ENCODE results near the gene ABCA5. TPM values are rescaled to one million over a fixed set of nuclear protein-coding genes. Genes with fewer than 3 reads are reported as not detected.

ABCA5 gene
- total and polyA plus RNA-seq, 2 donors (not counting 1 experiment from before 2014, with no cell fraction given): 9.8 to 37.2 TPM

DNA sequence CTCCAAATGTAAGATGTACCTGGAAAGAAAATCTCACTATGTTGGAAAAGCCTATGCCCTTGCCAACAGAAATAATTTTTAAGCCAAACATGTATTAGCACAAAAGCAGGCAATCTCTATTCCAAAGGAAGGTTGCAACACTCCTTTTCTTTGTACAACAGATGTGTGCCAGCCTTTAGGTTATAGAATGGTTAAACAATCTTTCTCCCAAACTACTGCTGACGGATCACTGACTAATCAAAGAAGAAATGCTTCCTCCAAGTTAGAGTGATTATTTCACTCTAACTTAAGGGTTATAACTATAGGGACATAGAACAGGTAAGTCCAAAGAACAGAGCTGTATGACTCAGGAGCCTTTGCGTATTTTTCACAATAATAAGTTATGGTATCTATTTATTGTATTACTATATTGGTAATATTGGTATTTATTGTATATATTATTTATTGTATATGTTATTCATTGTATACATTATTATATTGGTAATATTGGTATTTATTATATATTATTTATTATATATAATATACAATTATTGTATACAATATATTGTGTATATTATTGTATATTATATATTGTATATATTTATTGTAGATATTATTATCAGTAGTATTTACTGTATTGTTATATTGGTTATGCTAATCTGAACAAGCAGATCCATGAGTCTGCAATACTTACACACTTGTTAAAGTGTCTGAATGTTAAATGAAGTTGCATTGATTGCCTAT, 36.7 kb upstream of the ABCA5 start:
- TF ChIP-seq, protein P1, sequence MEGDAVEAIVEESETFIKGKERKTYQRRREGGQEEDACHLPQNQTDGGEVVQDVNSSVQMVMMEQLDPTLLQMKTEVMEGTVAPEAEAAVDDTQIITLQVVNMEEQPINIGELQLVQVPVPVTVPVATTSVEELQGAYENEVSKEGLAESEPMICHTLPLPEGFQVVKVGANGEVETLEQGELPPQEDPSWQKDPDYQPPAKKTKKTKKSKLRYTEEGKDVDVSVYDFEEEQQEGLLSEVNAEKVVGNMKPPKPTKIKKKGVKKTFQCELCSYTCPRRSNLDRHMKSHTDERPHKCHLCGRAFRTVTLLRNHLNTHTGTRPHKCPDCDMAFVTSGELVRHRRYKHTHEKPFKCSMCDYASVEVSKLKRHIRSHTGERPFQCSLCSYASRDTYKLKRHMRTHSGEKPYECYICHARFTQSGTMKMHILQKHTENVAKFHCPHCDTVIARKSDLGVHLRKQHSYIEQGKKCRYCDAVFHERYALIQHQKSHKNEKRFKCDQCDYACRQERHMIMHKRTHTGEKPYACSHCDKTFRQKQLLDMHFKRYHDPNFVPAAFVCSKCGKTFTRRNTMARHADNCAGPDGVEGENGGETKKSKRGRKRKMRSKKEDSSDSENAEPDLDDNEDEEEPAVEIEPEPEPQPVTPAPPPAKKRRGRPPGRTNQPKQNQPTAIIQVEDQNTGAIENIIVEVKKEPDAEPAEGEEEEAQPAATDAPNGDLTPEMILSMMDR (IDR thresholded peaks at IDR 0.05): no peak
- no peak for TF ChIP-seq EZH2 (IDR thresholded peaks at IDR 0.05; ENCODE audit: borderline replicate concordance, insufficient read depth, low read depth, low read length, poor library complexity, severe bottlenecking)
- ChIA-PET POLR2A (no interaction called here), CTCF (no interaction called here)
- no CpG with 5 or more reads among the region's 2 CpGs for WGBS (ENCODE audit: insufficient coverage)
- Histone ChIP-seq H3K4me2 (replicated peaks; ENCODE audit: low read depth, low read length, poor library complexity, severe bottlenecking) (no peak overlapping the region), H3K27ac (ENCODE audit: low read length in 2 of 2) (no peak overlapping the region), H3K79me2 (ENCODE audit: control insufficient read depth, insufficient read depth, low read length) (no peaks in the 10 kb centered on the region), H3K36me3 (replicated peaks in 1 of 2; ENCODE audit: control extremely low read depth in 1 of 2, control insufficient read depth in 1 of 2, extremely low read depth in 1 of 2, insufficient read depth in 2 of 2, low read length in 1 of 2) (no peaks in the 10 kb centered on the region), H3K4me1 (ENCODE audit: control insufficient read depth in 2 of 2, insufficient read depth in 2 of 2, low read length in 2 of 2) (peaks cover 3 to 5% of the 10 kb centered on the region in 2 donors), H3K9me3 (ENCODE audit: control extremely low read depth in 1 of 3, control insufficient read depth in 2 of 3, insufficient read depth in 1 of 3, low read length in 2 of 3) (no peaks in the 10 kb centered on the region), H2AFZ (ENCODE audit: insufficient read depth, low read depth, low read length, poor library complexity, severe bottlenecking) (no peak overlapping the region), H3K4me3 (ENCODE audit: control extremely low read depth in 1 of 5, extremely low read depth in 1 of 5, insufficient read depth in 1 of 5, low read depth in 2 of 5, low read length in 4 of 5) (no peak overlapping the region), H4K20me1 (ENCODE audit: control insufficient read depth, insufficient read depth, low read length, poor library complexity, severe bottlenecking) (no peaks in the 10 kb centered on the region), H3K27me3 (replicated peaks in 1 of 4; ENCODE audit: control extremely low read depth in 1 of 4, control insufficient read depth in 3 of 4, insufficient read depth in 4 of 4, low read length in 3 of 4) (peaks cover 0 to 5% (median 2%) of the 10 kb centered on the region in 4 experiments), H3K9ac (ENCODE audit: low read length) (no peak overlapping the region)
- Mint-ChIP-seq H3K27ac (no peak overlapping the region), H3K4me3 (no peak overlapping the region), H3K4me1 (peaks cover 4% of the 10 kb centered on the region), H3K27me3 (peaks cover 17% of the 10 kb centered on the region), H3K9me3 (ENCODE audit: insufficient read depth) (no peaks in the 10 kb centered on the region)
- ATAC-seq (ENCODE audit: low read depth) (no peak), DNase-seq (no peak)
- intact Hi-C loops (cut with micrococcal nuclease): no loop called here

DNA sequence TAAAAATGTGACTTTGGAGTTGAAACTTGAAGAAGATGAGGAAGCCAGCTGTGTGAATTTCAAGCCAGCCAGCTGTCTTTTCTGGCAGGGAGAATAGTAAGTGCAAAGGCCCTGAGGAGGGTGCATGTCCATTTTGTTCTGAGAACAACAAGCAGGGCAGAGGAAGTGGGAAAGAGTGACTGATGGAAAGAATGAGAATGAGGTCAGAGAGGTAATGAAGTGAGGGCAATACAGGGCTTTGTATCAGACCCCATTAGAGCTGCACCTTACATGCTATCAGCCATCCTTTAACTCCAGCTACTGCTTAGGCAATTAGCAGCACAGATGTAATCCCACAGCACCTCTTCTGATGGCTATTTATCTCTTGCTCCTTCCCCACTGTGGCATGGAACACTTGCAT, 34.2 kb upstream of the ABCA5 start:
- H3K4me1 Mint-ChIP-seq: peaks cover 1% of the 10 kb centered on the region
- H3K9me3 Mint-ChIP-seq (ENCODE audit: insufficient read depth): no peaks in the 10 kb centered on the region
- ChIA-PET POLR2A (no interaction called here), CTCF (interaction anchor here (0.6 kb wide), 1 partner anchor 41 kb away, joined by 4 read pairs; no protein-coding TSS in a partner anchor)
- Histone ChIP-seq H3K9ac (ENCODE audit: low read length) (no peak overlapping the region), H3K36me3 (replicated peaks in 1 of 2; ENCODE audit: control extremely low read depth in 1 of 2, control insufficient read depth in 1 of 2, extremely low read depth in 1 of 2, insufficient read depth in 2 of 2, low read length in 1 of 2) (no peaks in the 10 kb centered on the region), H3K4me2 (replicated peaks; ENCODE audit: low read depth, low read length, poor library complexity, severe bottlenecking) (no peak overlapping the region), H2AFZ (ENCODE audit: insufficient read depth, low read depth, low read length, poor library complexity, severe bottlenecking) (no peak overlapping the region), H3K4me1 (ENCODE audit: control insufficient read depth in 2 of 2, insufficient read depth in 2 of 2, low read length in 2 of 2) (no peaks in the 10 kb centered on the region), H4K20me1 (ENCODE audit: control insufficient read depth, insufficient read depth, low read length, poor library complexity, severe bottlenecking) (no peaks in the 10 kb centered on the region), H3K27ac (ENCODE audit: low read length in 2 of 2) (no peak overlapping the region), H3K27me3 (replicated peaks in 1 of 4; ENCODE audit: control extremely low read depth in 1 of 4, control insufficient read depth in 3 of 4, insufficient read depth in 4 of 4, low read length in 3 of 4) (no peaks in the 10 kb centered on the region), H3K9me3 (ENCODE audit: control extremely low read depth in 1 of 3, control insufficient read depth in 2 of 3, insufficient read depth in 1 of 3, low read length in 2 of 3) (no peaks in the 10 kb centered on the region), H3K79me2 (ENCODE audit: control insufficient read depth, insufficient read depth, low read length) (no peaks in the 10 kb centered on the region), H3K4me3 (ENCODE audit: control extremely low read depth in 1 of 5, extremely low read depth in 1 of 5, insufficient read depth in 1 of 5, low read depth in 2 of 5, low read length in 4 of 5) (no peak overlapping the region)
- no peak overlapping the region for H3K27ac Mint-ChIP-seq
- no peak overlapping the region for H3K4me3 Mint-ChIP-seq
- TF ChIP-seq, protein P1 (IDR thresholded peaks at IDR 0.05): no peak
- no peak for TF ChIP-seq EZH2 (IDR thresholded peaks at IDR 0.05; ENCODE audit: borderline replicate concordance, insufficient read depth, low read depth, low read length, poor library complexity, severe bottlenecking)
- peaks cover 14% of the 10 kb centered on the region for H3K27me3 Mint-ChIP-seq
- intact Hi-C loops (cut with micrococcal nuclease): no loop called here
- DNase-seq (no peak), ATAC-seq (ENCODE audit: low read depth) (no peak)
